NK-92 treated with Interleukin-12 subunit alpha and Interleukin-12 subunit beta, amount 100 ng/mL, for 24 hours (cell line): ENCODE results near the gene ADGRG6.
"Not testable (repeated sequence)": the region's sequence is repeated elsewhere in the genome, so short reads cannot be mapped to it uniquely, and the experiment has no call there.

Experiments
- DNase-seq: peaks from one replicate; lab custom pipeline; 2025; lab: John Stamatoyannopoulos, UW

The ADGRG6 gene

DNA sequence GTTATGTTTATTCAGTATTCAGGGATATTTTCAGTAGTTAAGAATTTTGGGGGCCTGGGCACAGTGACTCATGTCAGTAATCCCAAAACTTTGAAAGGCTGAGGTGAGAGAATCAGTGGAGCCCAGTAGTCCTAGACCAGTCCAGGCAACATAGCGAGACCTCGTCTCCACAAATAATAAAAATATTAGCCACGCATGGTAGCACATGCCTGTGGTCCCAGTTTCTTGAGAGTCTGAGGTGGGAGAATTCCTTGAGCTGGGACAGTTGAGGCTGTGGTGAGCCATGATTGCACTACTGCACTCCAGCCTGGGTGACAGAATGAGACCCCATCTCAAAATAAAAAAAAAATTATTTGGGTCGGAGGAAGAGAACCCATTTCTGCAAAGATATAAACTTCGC is 20.3 kb downstream of the ADGRG6 start:
- DNase-seq, result no peak

DNA sequence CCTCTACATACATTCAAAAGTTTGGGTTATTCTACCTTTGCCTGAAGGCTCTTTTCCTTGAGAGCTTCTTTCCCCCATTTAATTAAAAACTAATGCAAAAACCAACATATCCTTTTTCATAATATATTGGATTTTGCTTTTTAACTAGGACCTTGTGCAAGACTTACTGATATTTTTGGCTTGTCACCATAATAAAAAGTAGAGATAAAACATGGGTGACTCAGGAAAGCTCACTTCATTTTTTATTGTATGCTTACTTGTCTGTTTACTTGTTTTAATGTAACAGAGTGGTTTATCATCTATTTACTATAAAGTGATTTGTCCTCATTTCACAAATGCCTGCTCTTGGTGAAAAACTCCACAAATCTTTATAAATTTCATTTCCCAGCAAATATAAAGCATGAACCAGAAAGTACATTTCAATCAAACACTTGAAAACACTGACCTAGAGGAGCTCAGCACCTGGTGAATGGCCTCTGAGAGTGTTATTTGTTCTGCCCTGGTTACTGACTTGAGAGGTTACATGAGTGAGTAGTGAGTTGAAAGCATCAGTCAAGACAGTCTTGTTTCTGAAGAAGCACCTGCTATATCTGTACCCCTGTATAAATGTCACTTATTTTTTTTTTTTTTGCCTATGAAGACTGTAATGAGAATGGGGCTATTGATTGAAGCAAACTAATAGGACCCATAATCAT is 20.8 kb downstream of the ADGRG6 start:
- no peak for DNase-seq

DNA sequence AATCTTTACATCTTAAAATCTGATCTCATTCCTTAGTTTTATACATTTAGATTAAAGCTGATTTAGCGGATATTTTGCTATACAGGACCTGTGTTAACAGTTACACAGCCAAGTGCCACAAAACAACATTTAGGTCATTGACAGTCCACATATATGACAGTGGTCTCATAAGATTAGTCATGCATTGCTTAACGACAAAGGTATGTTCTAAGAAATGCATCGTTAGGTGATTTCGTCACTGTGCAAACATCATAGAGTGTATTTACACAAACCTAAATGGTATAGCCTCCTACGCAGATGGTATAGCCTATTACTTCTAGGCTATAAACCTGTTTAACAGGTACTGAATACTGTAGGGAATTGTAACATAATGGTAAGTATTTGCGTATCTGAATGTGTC is 21.6 kb downstream of the ADGRG6 start:
- DNase-seq, result no peak

DNA sequence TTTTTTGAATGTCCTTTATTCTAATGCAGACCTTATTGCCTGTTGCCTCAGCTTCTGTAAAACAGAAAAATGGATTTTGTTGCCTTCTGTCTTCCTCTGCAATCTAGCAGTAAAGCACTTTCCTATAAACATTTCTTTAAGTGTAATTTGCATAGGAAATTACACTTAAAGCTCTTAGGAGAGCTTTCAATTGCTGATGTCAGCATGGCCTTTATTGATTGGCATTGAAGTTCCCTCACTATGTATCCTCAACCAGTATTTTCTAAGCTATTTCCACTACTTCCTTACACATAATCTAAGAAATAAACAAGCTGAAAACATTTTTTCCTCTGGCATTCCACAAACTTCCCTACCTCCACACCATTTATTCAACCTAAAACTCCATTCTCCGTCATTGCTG is 22.3 kb downstream of the ADGRG6 start:
- DNase-seq, result no peak

DNA sequence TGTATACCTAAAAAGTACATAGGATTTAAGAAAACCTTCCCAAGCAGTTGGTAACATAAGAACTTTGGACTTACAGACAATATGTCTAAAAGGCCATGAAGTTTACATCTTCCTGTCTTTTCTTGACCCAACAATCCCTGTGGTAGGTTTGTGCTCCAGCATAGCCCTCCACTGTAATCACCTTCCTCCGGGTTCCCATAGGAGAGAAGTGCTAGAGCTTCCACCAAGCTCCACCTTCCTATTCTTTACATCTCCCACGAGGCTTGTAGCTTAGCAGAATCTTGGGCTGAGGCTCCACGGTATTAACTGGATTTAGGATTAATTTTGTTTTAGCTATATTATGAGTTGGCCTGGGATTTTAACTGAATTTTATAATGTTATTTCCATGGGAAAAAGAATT is 23.3 kb downstream of the ADGRG6 start:
- no peak for DNase-seq

DNA sequence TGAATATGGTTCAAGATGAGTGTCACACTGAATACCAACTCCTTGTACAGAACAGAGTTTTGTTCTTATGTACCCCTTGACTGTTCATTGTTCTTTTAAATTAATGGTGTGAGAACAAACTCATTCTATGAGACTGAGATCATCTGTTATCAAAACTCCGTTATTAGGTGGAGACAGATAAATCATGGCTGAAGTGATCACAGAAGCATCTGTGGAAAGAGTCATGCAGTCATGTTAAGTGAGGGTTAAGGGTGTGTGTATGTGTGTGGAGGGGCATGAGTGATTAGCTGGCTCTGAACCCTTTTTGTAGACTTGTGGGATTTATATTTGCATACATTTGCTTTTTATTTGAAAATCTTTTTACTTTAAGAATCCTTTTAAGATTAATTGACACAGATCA is 24.7 kb downstream of the ADGRG6 start:
- DNase-seq, result no peak

DNA sequence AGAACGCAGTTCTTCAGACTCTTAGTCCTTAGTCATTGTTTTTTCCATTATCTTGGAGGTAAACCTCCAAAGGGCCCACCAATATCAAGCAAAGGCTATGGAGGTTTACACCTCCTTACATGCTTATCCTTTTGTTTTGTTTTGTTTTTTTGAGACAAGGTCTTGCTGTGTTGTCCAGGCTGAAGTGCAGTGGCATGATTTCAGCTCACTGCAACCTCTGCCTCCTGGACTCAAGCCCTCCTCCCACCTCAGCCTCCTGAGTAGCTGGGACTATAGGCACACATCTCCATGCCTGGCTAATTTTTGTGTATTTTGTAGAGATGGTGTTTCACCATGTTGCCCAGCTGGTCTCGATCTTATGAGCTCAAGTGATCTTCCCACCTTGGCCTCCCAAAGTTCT is 26.3 kb downstream of the ADGRG6 start:
- DNase-seq, result no peak

DNA sequence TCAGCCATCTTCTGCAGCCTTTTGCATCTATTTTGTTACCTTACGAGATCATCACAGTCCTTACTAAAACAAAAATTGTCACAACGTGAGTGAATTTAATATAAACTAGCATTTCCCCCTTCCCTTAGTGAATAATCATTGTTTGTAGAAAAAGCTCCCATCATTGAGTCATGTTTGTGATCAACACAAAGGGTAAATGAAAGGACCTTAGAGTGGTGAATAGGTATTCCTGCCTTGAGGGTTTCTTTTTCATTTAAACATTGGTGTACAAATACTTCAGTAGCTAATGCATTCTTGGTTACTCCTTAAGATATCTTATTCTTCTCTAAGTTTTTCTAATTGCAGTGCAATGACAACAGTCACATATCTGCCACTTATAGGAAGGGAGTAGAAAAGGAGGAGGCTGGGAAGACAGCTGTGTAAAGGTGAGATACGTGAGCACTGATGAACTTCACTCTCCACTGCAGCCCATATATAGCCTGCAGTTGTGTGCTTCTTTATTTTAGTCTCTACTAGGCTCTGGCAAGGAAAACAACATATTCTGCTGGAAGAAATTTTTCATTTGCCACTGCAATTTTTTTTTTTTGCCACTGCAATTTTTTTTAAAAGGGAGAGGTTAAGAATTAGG is 27.8 kb downstream of the ADGRG6 start:
- DNase-seq, result no peak

DNA sequence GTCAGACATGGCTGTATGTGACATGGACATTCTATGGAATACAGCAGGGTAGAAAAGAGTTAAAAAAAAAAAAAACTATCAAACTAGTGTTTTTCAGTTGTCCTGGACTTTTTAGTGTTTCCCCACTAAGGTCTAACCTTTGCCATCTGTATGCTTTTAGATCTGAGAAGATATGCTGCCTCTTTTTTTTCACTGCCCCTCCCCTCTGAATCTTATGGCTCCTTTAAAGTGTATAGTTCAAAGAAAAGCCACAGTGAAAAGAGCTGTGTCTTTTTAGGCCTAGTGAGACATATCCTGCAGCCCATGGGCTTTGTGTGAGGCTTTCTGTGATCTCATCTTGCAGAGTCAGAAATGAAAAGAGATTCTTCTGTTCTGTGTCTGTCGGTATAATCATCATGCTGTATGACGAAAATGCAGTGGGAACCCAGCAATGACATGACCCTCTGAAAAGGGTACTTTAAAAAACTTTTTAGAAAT is 29.3 kb downstream of the ADGRG6 start:
- no peak for DNase-seq

DNA sequence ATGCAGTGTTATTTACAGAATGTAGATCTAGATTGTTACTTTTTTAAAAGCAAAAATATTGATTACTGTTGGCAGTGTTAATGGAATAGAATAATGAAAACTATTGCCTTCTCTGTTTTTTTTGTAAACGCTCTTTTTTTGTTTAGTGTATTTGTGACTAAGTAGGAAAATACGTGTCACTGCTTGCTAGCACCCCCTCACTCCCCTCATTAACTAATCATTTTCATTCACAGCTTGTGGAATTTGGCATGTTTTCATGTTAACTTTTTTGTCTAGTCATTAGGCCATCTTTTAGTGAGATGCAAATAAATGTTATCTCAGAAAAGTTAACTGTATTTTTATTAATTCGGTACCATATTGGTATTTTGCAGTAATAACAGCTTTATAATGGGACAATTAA is 29.8 kb downstream of the ADGRG6 start:
- DNase-seq, result no peak

DNA sequence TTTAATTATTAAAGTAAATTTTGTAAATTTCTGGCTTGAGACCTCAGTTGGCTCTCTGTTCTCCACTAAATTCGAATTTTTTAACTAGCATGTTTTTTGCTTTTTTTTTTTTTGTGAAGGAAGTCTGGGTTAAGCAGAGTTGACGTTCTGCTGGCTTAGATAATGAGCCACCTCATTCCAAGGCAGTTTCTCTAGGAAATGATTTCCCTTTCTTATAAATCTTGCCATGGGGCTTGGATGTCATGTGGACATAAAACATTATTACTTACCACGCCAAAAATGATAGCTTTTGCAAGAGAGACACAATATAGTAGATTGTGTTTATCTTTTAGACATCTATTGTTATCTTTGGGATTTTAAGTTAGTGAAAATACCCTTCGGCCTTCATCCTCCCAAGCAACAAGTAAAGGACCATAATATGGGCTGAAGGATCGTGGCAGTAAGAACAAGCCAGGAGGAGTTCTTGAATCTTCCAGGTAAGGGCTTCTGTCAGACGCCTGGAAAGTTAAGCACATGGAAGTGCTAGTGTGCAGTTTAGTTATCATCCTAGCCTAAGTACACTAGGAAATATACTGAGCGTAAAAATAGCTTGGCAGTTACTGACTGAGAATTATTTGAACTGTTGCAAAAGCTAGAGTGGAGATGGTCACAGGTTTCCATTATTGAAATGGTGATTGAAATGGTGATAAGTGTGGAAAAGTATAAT is 30.7 kb downstream of the ADGRG6 start:
- DNase-seq, result no peak

DNA sequence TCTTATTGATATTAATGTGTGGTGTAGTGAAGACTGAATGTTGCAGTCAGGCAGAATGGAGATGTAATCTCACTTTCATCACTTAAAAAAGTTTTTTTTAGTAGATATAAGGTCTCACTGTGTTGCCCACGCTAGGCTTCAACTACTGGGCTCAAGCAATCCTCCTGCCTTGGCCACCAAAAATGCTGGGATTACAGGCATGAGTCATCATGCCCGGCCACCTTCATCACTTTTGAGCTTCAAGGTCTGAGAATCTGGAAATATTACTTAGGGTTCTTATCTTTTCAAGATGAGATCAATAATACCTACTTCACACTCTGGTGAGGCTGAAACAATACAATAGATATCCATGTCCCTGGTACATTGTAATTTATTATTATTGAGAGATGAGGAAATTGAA is 31.6 kb downstream of the ADGRG6 start:
- no peak for DNase-seq

DNA sequence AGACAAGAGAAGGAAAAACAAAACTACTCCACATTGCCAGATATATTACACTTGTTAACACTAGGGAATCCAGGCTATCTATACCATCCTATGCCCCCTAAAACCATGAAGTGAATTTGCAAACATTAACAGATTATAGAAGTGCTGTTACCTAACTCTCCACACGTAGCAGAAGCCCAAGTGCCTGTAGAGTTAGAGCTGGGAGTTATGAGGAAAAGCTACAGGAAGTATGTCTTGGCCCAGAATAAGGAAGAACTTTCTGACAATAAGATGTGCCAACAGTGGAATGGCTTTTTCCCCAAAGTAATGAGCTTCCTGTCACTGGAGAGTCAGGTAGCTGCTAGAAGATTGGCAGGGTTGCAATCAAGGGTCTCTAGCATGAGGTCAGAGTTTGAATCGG is 32.5 kb downstream of the ADGRG6 start:
- no peak for DNase-seq

DNA sequence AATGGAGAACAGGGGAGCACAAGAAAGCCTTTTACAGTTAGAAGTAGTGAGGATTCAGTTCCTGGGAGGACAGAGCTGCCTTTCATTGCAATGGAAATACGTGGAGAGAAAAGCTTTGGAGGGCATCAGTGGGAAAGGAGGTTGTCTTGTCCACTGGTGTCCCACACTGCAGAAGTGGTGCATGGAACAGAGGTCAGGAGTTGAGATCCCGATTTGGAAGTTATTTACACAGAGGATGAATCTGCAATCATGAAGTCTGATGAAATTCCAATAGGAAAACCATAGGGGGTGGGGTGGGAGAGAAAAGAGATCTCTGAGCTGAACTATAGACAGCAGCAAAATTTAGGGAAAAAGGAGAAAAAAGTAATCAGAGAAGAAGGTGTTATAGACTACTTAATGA is 33.6 kb downstream of the ADGRG6 start:
- no peak for DNase-seq

DNA sequence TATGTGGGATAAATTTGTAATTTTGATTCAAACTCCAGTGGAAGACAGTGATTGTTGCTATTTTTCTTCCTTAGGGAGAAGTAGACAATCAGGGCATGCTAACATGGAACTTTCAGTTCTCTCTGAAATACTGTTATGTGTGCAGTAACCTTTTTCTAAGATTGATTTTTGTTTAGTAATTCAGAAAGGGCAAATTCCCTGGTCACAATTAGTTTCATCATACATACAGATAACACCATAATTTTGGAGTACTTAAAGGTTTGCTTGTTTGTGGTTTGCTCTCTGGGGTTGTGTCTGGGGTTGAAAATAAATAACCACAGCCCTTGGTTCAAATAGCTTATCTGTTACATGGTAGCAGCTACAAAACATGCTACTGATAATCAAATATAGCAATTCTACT is 34.4 kb downstream of the ADGRG6 start:
- no peak for DNase-seq

DNA sequence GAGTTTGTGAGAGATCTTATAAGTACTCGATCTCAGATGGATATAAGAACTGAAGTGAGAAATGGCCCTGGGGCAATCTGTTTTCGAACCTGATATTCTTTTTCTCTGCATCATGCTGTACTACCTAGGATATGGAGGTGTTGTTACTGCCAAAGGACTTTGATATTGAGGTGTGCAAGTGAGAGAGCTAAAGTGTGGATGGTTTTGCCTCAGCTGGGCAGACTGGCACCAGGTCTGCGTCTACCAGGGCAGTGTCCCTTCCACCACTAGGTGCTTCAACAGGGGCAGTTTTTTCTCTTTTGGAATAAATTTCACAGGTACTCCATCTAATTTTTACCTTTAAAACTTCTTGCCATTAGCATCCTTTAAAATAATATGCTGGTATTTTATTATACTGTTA is 35.0 kb downstream of the ADGRG6 start:
- DNase-seq, result no peak

DNA sequence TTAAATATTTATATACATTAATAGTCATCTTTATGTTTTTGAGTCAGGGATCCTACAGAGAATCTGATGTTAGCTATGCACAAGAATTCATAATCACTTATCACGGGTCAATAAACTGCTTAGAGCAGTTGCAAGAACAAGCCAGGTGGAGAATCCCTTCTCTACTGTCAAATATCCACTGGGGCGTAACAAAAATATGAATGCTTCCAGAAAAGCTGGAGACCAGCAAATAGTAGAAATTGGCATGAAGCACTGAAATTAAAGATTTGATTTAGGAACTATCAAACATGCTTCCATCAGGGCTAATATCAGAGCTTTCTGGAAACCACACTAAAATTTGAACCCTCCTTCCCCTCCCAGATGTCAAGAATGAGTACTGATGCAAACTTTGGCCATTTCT is 37.3 kb downstream of the ADGRG6 start:
- no peak for DNase-seq

DNA sequence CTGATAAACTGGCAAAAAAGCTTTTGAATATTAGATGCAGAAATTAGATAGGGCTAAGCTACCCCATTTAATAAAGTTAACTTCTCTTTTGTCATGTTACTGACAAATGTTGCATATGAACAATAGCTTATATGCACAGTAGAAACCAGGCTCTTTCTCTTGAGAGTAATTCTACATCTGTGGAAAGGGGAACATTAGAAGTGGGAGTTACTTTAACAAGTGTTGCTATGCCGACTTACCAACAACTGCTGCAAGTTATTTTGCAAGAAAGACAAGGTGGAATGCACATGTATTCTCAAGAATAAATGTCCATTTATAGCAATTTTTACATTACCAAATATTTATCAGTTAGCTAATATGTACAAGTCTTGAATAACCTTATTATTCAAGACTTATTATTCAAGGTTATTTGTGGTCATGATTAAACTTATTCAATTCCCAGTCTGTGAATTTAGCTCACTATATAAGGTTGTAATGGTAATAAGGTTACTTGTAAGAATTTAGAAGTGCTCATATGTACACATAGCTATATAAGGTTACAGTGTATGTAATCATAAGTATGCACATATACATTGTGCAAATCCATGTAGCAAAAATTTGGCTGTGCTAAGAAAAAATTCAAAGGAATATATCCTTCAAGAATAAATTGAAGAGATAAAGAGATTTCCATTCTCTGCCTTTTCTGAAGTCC is 38.3 kb downstream of the ADGRG6 start:
- DNase-seq, result no peak

DNA sequence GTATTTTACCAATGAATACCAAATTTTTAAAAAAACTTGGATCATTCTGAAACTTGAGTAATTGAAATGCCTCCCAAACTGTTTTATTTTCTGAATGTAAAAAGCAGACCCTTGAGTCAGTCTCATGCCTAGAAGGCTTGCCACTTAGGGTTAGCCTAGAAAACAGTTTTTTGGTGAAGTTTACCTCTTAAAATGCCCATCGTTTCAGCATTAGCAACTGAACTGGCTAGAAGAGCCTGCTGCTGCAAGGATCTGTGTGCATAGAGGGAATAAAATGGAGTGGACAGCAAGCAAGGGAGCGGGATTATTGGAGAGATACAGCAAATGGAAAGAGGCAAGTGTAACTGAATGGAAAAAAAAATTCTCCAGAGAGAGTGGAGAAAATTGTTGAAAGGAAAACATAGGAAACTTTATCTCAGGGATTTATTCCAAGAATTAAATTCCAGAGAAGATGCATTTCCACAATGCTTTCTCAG is 40.1 kb downstream of the ADGRG6 start:
- DNase-seq, result no peak

DNA sequence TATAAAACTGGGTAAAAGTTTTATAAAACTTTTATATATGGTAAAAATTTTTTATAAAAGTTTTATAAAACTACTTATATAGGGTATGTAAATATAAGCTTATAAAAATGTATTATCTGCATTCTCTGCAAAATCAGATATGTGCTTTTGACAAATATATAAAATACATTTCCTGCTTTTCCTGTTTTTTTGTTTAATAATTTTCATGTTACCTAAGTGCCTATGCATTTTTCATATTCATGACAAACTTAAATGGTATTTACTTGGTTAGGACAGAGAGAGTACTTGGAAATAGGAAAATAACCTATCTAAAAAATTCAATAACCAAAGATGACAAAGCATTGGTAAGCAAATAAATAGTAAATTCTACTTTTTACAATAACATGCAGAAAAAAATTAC is 41.2 kb downstream of the ADGRG6 start:
- DNase-seq, result no peak

DNA sequence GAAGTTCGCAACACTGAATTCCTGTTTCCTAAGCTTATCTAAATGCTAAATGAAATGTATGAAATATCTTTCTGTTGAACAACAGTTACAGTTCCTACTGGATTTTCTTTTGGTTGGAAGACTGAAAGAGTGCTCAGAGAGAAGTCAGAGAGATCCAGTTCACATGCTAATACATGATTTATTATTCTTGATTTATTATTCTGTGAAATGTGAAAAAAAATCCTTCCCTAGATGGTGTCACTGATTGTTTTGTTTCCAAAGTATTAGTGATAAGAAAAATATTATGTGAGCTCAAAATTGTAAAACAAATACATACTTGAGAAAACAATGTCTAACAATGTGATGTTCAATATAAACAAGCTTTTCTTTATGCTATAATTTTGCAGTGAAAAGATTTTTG is 42.1 kb downstream of the ADGRG6 start:
- no peak for DNase-seq

DNA sequence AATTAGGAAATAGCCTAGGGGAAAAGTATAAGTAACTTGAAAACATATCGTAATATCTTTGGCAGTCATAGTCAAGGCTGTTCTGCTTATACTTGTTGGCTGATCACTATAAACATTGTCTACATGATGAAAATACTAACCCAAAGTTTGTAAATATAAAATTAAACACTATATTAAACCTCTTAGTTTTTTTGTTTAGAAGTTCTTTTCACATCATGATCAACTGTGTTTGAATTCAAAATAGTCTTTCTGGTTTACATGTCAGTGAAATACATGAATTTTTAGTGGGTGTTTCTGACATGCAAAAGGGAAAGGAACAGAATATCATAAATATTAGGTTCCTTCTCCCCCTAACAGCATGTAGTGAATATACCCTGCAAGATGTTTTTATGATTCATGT is 43.5 kb downstream of the ADGRG6 start:
- no peak for DNase-seq

DNA sequence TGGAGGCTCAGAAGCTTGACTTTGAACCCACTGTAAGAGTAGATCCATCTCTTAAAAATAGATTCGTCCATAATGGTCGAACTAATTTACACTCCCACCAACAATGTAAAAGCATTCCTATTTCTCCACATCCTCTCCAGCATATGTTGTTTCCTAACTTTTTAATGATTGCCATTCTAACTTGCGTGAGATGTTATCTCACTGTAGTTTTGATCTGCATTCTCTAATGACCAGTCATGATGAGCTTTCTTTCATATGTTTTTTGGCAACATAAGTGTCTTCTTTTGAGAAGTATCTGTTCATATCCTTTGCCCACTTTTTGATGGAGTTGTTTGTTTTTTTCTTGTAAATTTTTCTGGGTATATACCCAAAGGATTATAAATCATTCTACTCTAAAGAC is 44.4 kb downstream of the ADGRG6 start:
- not testable (repeated sequence) for DNase-seq
